ENCODE data around the gene SLC43A2. TPM values are rescaled to one million over a fixed set of nuclear protein-coding genes. Genes with fewer than 3 reads are reported as not detected.

The SLC43A2 gene
- polyA plus RNA-seq, 1 of the 3 experiments (the other 2 are of a cell fraction): 9.8 TPM

DNA sequence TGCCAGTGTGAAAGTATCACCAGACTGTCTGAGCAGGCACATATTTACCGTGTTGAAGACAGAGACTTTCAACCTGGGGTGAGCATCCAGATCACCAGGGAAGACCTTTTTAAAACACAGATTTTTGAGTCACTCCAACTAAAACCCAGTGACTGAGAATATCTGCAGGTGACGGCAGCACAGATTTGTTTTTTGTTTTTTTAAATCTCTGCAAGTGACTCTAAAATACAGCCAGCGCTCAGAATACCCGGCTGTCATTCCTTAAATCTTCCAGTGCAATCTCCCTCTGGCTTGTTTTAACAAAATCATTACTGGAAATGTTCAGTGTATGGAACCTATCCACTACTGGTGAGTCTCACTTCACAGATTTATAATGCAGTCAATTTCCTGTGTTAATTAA lies 92.9 kb downstream of the SLC43A2 start:
- Histone ChIP-seq H3K4me3 (ENCODE audit: low read depth in 2 of 2, low read length in 1 of 2) (no peak overlapping the region), H2AFZ (ENCODE audit: low read depth) (no peak overlapping the region), H3K9ac (no peak overlapping the region), H3K9me3 (no peaks in the 10 kb centered on the region), H4K20me1 (ENCODE audit: insufficient read depth) (no peaks in the 10 kb centered on the region), H3K79me2 (ENCODE audit: insufficient read depth) (no peaks in the 10 kb centered on the region), H3K27me3 (ENCODE audit: insufficient read depth) (no peaks in the 10 kb centered on the region), H3K4me1 (ENCODE audit: control insufficient read depth in 1 of 2, insufficient read depth in 2 of 2, low read depth in 1 of 2, low read length in 1 of 2) (no peaks in the 10 kb centered on the region), H3K27ac (ENCODE audit: low read depth in 2 of 2, low read length in 1 of 2) (no peak overlapping the region), H3K9me2 (no peaks in the 10 kb centered on the region), H3K36me3 (replicated peaks in 1 of 2; ENCODE audit: control insufficient read depth in 1 of 2, insufficient read depth in 2 of 2, low read length in 1 of 2) (peaks cover 35 to 65% of the 10 kb centered on the region in 2 experiments), H3F3A (replicated peaks; ENCODE audit: insufficient read depth) (no peaks in the 10 kb centered on the region), H3K4me2 (no peak overlapping the region)
- TF ChIP-seq, protein P1, sequence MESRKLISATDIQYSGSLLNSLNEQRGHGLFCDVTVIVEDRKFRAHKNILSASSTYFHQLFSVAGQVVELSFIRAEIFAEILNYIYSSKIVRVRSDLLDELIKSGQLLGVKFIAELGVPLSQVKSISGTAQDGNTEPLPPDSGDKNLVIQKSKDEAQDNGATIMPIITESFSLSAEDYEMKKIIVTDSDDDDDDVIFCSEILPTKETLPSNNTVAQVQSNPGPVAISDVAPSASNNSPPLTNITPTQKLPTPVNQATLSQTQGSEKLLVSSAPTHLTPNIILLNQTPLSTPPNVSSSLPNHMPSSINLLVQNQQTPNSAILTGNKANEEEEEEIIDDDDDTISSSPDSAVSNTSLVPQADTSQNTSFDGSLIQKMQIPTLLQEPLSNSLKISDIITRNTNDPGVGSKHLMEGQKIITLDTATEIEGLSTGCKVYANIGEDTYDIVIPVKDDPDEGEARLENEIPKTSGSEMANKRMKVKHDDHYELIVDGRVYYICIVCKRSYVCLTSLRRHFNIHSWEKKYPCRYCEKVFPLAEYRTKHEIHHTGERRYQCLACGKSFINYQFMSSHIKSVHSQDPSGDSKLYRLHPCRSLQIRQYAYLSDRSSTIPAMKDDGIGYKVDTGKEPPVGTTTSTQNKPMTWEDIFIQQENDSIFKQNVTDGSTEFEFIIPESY (IDR thresholded peaks at IDR 0.05; ENCODE audit: borderline replicate concordance, low read depth): no peak
- TF ChIP-seq, protein P2, sequence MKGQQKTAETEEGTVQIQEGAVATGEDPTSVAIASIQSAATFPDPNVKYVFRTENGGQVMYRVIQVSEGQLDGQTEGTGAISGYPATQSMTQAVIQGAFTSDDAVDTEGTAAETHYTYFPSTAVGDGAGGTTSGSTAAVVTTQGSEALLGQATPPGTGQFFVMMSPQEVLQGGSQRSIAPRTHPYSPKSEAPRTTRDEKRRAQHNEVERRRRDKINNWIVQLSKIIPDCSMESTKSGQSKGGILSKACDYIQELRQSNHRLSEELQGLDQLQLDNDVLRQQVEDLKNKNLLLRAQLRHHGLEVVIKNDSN (IDR thresholded peaks at IDR 0.05; ENCODE audit: borderline replicate concordance, low read depth): no peak
- TF ChIP-seq RAD21 (IDR thresholded peaks at IDR 0.05; ENCODE audit: low read length): no peak
- no peak for TF ChIP-seq TEAD4 (IDR thresholded peaks at IDR 0.05; ENCODE audit: borderline replicate concordance, insufficient read depth)
- no peak for TF ChIP-seq JUND (IDR thresholded peaks at IDR 0.05)
- TF ChIP-seq RXRA (IDR thresholded peaks at IDR 0.05; ENCODE audit: borderline replicate concordance, low read depth): no peak
- TF ChIP-seq EP300 (IDR thresholded peaks at IDR 0.05; ENCODE audit: borderline replicate concordance in 1 of 2, low read depth in 1 of 2, low read length in 1 of 2): no peak
- no peak for TF ChIP-seq SMC3 (IDR thresholded peaks at IDR 0.05; ENCODE audit: low read depth, low read length)
- TF ChIP-seq TCF12 (IDR thresholded peaks at IDR 0.05): no peak
- TF ChIP-seq FOXM1 (IDR thresholded peaks at IDR 0.05; ENCODE audit: low read depth): no peak
- no peak for TF ChIP-seq EZH2phosphoT487 (IDR thresholded peaks at IDR 0.05; ENCODE audit: borderline replicate concordance, low read depth)
- no peak for TF ChIP-seq FOXJ3 (CRISPR knock-in tag; IDR thresholded peaks at IDR 0.05)
- TF ChIP-seq, protein P3, sequence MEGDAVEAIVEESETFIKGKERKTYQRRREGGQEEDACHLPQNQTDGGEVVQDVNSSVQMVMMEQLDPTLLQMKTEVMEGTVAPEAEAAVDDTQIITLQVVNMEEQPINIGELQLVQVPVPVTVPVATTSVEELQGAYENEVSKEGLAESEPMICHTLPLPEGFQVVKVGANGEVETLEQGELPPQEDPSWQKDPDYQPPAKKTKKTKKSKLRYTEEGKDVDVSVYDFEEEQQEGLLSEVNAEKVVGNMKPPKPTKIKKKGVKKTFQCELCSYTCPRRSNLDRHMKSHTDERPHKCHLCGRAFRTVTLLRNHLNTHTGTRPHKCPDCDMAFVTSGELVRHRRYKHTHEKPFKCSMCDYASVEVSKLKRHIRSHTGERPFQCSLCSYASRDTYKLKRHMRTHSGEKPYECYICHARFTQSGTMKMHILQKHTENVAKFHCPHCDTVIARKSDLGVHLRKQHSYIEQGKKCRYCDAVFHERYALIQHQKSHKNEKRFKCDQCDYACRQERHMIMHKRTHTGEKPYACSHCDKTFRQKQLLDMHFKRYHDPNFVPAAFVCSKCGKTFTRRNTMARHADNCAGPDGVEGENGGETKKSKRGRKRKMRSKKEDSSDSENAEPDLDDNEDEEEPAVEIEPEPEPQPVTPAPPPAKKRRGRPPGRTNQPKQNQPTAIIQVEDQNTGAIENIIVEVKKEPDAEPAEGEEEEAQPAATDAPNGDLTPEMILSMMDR (IDR thresholded peaks at IDR 0.05): no peak
- TF ChIP-seq NFIC (IDR thresholded peaks at IDR 0.05; ENCODE audit: borderline replicate concordance): no peak
- no peak for TF ChIP-seq POLR2AphosphoS5 (IDR thresholded peaks at IDR 0.05; ENCODE audit: low read depth, low read length)
- TF ChIP-seq MEF2A (IDR thresholded peaks at IDR 0.05; ENCODE audit: borderline replicate concordance, low read depth): no peak
- no peak for TF ChIP-seq NRF1 (IDR thresholded peaks at IDR 0.05; ENCODE audit: low read depth, low read length)
- TF ChIP-seq TAF1 (IDR thresholded peaks at IDR 0.05; ENCODE audit: borderline replicate concordance, low read depth, low read length): no peak
- TF ChIP-seq MXI1 (IDR thresholded peaks at IDR 0.05; ENCODE audit: low read depth, low read length): no peak
- no peak for TF ChIP-seq GABPA (IDR thresholded peaks at IDR 0.05; ENCODE audit: low read depth)
- 90% methylated on average over 4 of the region's 4 CpGs for WGBS (ENCODE audit: low lambda C conversion rate)
- CTCF ChIA-PET: no interaction called here
- no peak for DNase-seq
- POLR2A ChIA-PET: interaction anchor here (1.2 kb wide), 1 partner anchor 19 kb away, joined by 5 read pairs; the partner anchor contains the start of gene INPP5K

Data from SK-N-SH (cell line).